Neural crest cell (in vitro differentiated cells): ENCODE data around the gene PSMA1. TPM values are rescaled to one million over a fixed set of nuclear protein-coding genes. Genes with fewer than 3 reads are reported as not detected.

Experiments
- DNase-seq: peaks from one replicate; pipeline ENCODE4 v3.0.0; 2021; ENCODE audit warnings: low read depth, mixed read lengths, low spot score
- H3K27ac Mint-ChIP-seq: one replicate; pipeline ENCODE4 v1.8.0; 2021; ENCODE audit warnings: mild to moderate bottlenecking, mixed read lengths; ENCODE audit not compliant: unreplicated experiment
- H3K27me3 Mint-ChIP-seq: 2 replicates; pipeline ENCODE4 v1.8.0; 2021; ENCODE audit warnings: low read depth, mild to moderate bottlenecking, mixed read lengths
- H3K36me3 Mint-ChIP-seq: 2 replicates; pipeline ENCODE4 v1.8.0; 2021; ENCODE audit warnings: low read depth, mild to moderate bottlenecking, mixed read lengths
- H3K4me1 Mint-ChIP-seq: 2 replicates; pipeline ENCODE4 v1.8.0; 2021; ENCODE audit warnings: mixed read lengths
- H3K4me3 Mint-ChIP-seq: one replicate; pipeline ENCODE4 v1.8.0; 2021; ENCODE audit warnings: mild to moderate bottlenecking, mixed read lengths
- H3K9me3 Mint-ChIP-seq: 2 replicates; pipeline ENCODE4 v1.8.0; 2021; ENCODE audit warnings: mixed read lengths
- total RNA-seq: library from RNA; stranded (reverse); gene quantifications from 2 replicates; pipeline ENCODE4 v1.2.1, GENCODE V29; 2021
- TF ChIP-seq, protein P1 (sequence below): fragments of 200-600 bp; sonication (generic); conservative IDR thresholded peaks from 2 replicates; pipeline ENCODE4 v1.5.0; 2021; ENCODE audit warnings: antibody characterized with exemption, mild to moderate bottlenecking

Gene PSMA1
- total RNA-seq, 1 donor from 2014 or later: 172 TPM

DNA sequence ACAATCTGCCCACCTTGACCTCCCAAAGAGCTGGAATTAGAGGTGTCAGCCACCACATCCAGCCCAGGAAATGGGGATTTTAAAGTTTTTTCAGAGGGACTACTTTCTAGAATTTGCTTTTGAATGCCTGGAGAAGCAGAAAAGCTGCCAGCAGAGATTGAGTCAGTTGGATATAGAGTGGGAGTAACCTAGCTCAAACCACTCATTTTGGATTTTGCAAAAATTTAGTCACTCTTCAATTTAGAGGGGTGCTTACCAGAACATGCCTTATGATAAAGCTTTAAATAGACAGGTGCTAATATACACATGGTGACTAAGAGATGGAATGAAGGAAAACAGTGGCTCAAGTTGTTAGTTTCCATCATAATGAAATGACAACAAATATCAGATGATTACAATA, 26.5 kb upstream of the PSMA1 start:
- no peak overlapping the region for H3K4me3 Mint-ChIP-seq
- no peaks in the 10 kb centered on the region for H3K27me3 Mint-ChIP-seq
- TF ChIP-seq, protein P1, sequence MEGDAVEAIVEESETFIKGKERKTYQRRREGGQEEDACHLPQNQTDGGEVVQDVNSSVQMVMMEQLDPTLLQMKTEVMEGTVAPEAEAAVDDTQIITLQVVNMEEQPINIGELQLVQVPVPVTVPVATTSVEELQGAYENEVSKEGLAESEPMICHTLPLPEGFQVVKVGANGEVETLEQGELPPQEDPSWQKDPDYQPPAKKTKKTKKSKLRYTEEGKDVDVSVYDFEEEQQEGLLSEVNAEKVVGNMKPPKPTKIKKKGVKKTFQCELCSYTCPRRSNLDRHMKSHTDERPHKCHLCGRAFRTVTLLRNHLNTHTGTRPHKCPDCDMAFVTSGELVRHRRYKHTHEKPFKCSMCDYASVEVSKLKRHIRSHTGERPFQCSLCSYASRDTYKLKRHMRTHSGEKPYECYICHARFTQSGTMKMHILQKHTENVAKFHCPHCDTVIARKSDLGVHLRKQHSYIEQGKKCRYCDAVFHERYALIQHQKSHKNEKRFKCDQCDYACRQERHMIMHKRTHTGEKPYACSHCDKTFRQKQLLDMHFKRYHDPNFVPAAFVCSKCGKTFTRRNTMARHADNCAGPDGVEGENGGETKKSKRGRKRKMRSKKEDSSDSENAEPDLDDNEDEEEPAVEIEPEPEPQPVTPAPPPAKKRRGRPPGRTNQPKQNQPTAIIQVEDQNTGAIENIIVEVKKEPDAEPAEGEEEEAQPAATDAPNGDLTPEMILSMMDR: no peak
- no peak overlapping the region for H3K27ac Mint-ChIP-seq
- H3K9me3 Mint-ChIP-seq: no peaks in the 10 kb centered on the region
- no peak for DNase-seq
- no peaks in the 10 kb centered on the region for H3K36me3 Mint-ChIP-seq
- H3K4me1 Mint-ChIP-seq: peaks cover 12% of the 10 kb centered on the region

DNA sequence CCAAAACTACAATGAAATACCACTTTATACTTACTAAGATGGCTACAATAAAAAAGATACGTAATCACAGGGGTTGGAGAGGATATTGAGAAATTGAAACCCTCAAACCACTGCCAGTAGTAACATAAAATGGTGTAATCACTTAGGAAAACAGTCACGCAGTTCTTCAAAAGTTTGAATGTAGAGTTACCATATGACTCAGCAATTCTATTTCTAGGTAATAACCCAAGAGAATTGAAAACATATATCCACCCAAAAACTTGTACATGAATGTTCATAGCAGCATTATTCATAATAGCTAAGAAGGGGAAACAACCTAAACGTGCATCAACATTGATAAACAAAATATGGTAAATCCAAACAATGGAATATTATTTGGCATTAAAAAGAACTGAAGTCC, 24.4 kb upstream of the PSMA1 start:
- Mint-ChIP-seq H3K36me3 (no peaks in the 10 kb centered on the region), H3K27me3 (no peaks in the 10 kb centered on the region), H3K9me3 (no peaks in the 10 kb centered on the region)

DNA sequence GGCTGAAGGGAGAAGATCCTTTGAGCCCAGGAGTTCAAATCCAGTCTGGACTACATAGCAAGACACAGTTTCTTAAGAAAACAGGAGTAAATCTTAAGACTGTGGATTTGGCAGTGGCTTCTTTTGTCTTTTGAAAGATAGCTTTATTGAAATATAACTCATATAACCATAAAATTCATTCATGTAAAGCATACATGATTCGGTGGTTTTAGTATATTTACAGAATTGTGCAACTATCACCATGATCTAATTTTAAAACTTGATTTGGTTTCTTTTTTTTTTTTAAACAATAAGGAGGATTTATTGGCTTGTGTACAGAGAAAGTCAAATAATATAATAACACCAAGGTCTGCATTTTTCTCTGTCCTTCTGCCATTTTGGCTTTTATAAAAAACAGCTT, 23.1 kb upstream of the PSMA1 start:
- no peak for DNase-seq
- TF ChIP-seq, protein P1: no peak
- no peak overlapping the region for H3K4me3 Mint-ChIP-seq
- no peaks in the 10 kb centered on the region for H3K36me3 Mint-ChIP-seq
- peaks cover 21% of the 10 kb centered on the region for H3K4me1 Mint-ChIP-seq
- no peaks in the 10 kb centered on the region for H3K9me3 Mint-ChIP-seq
- no peak overlapping the region for H3K27ac Mint-ChIP-seq
- H3K27me3 Mint-ChIP-seq: no peaks in the 10 kb centered on the region

More for the DNA sequence above, 24.4 kb upstream of the PSMA1 start:
- TF ChIP-seq, protein P1: no peak
- Mint-ChIP-seq H3K27ac (no peak overlapping the region), H3K4me1 (peaks cover 21% of the 10 kb centered on the region), H3K4me3 (no peak overlapping the region)
- DNase-seq: no peak

DNA sequence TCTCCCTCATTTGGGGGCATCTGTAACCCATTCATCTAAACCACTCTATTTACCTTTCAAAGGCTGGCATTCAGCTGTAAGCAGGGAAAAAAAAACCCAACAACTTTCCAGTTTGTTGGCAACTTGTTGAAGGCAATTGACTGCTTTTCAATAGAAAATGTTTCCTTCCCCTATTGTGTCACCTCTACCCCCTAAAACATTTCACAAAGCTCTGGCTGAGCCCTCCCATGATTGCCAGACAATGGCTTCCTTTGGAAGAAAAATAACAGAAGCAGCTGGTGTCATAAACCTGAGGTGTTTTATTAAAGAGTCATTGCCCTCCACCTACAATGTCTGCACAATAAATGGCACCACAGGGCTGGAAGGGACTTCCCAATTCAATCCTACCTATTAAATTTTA, 22.1 kb upstream of the PSMA1 start:
- Mint-ChIP-seq H3K4me3 (no peak overlapping the region), H3K36me3 (no peaks in the 10 kb centered on the region), H3K27ac (no peak overlapping the region), H3K9me3 (no peaks in the 10 kb centered on the region), H3K27me3 (no peaks in the 10 kb centered on the region), H3K4me1 (peaks cover 21% of the 10 kb centered on the region)
- DNase-seq: no peak
- TF ChIP-seq, protein P1: no peak

DNA sequence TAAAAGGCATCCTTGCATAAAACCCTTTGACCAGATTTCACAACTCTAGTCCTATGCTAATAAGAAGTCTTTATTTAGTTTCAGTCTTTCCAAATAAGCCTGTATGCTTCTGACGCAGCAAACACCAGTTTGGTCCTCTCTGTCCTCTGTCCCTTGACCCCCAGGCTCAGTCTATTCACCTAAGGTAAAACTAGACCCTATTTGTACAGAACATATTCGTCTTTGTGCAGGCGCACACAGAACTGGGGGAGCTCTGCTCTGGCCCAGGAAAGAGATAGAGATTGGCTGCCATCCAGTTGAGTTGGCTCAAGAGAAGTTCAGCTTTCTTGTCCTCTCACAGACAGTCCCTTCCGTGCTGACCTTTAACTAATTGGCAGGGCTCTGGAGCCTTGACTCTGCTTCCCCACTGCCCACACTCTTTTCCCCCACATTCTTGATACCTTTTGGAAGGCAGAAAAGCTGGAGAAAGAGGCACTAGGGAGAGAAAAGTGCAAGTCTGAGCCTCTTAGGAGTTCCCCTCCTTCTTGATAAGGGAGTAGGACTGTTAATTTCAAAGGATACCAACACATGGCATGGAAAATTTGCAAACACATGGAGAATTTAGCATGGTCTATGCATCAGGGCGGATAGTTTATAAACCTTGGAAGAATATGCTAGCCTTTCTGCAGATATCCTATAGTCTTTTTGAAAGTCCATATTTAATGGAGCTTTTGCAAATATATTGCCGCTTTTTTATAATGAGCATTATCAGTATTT, 21.2 kb upstream of the PSMA1 start:
- H3K4me3 Mint-ChIP-seq: no peak overlapping the region
- no peak for DNase-seq
- TF ChIP-seq, protein P1: no peak
- no peaks in the 10 kb centered on the region for H3K9me3 Mint-ChIP-seq
- H3K36me3 Mint-ChIP-seq: no peaks in the 10 kb centered on the region
- no peak overlapping the region for H3K27ac Mint-ChIP-seq
- H3K4me1 Mint-ChIP-seq: peaks cover 27% of the 10 kb centered on the region
- H3K27me3 Mint-ChIP-seq: no peaks in the 10 kb centered on the region
